Endothelial cell of umbilical vein (primary cell): ENCODE data around the gene CLEC16A.

Experiments used
- CTCF ChIP-seq, 2 donors: IDR thresholded peaks; 1 replicate in 1 of 2; 2 replicates in 1 of 2; pipeline ENCODE4 v1.5.1; 2011; ENCODE audit warnings: low read length in 2 of 2, mild to moderate bottlenecking in 2 of 2, moderate library complexity in 2 of 2, control low read depth in 1 of 2, inconsistent platforms in 1 of 2, low read depth in 1 of 2; ENCODE audit not compliant: insufficient read depth in 1 of 2; ENCODE audit errors: extremely low read depth in 1 of 2
- POLR2A ChIP-seq: IDR thresholded peaks from 2 replicates; pipeline ENCODE4 v1.6.1; 2012; ENCODE audit warnings: low read depth, mild to moderate bottlenecking, control low read depth, low read length

DNA sequence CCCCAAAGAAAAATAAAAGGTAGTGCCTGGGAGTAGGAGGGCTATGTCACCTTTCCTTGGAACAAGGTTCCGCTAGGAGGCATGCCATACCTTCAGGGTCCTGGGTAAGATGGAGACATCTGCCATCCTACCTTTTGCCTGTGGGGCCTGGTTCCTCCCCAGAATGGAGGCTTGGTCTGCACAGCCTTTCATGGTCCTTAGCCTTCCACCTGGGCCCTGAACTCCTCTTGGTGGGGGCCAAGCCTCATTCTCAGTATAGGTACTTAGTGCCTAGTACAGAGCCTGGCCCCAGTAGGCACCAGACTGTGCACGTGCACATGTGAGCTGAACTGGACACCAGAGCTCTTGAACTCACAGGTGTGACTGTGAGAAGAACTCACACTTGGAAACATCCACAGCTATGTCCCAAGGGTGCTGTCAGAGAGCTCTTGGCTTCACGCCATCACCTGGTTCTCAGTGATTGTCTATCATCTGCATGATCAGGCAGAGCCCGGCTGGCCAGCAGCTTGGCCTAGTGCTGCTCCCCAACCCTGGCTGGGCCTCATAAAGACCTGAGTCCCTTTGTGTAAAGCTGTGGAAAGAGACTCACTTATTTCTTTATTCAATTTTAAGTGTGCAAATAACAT, 168.5 kb downstream of the CLEC16A start:
- TF ChIP-seq POLR2A (no peak), CTCF (IDR thresholded peaks at IDR 0.05; ENCODE audit: extremely low read depth in 1 of 2, insufficient read depth in 1 of 2, low read depth in 1 of 2, low read length in 2 of 2) (no peak)
